ENCODE results near the gene TMEM63C.

Gene TMEM63C

GRCh38 chr14:77266336-77266735 lies 84.7 kb downstream of the TMEM63C start:
- Histone ChIP-seq H3K9ac (ENCODE audit: low read depth, low read length, poor library complexity, severe bottlenecking) (no peak overlapping the region), H3K9me2 (replicated peaks; ENCODE audit: low read depth, low read length) (no peaks in the 10 kb centered on the region), H3K27me3 (ENCODE audit: insufficient read depth, low read length, poor library complexity, severe bottlenecking) (no peaks in the 10 kb centered on the region), H3K79me2 (ENCODE audit: insufficient read depth, low read length) (no peaks in the 10 kb centered on the region), H2AFZ (ENCODE audit: low read length) (no peak overlapping the region), H3K4me3 (ENCODE audit: low read length, poor library complexity, severe bottlenecking) (no peak overlapping the region), H3K9me3 (ENCODE audit: insufficient read depth, low read depth, low read length) (no peaks in the 10 kb centered on the region), H3K36me3 (ENCODE audit: insufficient read depth, low read length) (no peaks in the 10 kb centered on the region), H4K20me1 (ENCODE audit: insufficient read depth, low read length, poor library complexity, severe bottlenecking) (no peaks in the 10 kb centered on the region), H3F3A (ENCODE audit: low read depth) (no peaks in the 10 kb centered on the region), H3K4me2 (ENCODE audit: low read depth, low read length, poor library complexity, severe bottlenecking) (no peak overlapping the region), H3K4me1 (ENCODE audit: insufficient read depth, low read length, poor library complexity, severe bottlenecking) (peaks cover 6% of the 10 kb centered on the region)
- TF ChIP-seq EZH2phosphoT487 (IDR thresholded peaks at IDR 0.05; ENCODE audit: borderline replicate concordance) (no peak), CTCF (conservative IDR thresholded peaks at IDR 0.05; ENCODE audit: low read length) (no peak)

GRCh38 chr14:77267937-77268699 lies 86.5 kb downstream of the TMEM63C start:
- Histone ChIP-seq H3K36me3 (ENCODE audit: insufficient read depth, low read length) (no peaks in the 10 kb centered on the region), H3K79me2 (ENCODE audit: insufficient read depth, low read length) (no peaks in the 10 kb centered on the region), H3K4me3 (ENCODE audit: low read length, poor library complexity, severe bottlenecking) (no peak overlapping the region), H3F3A (ENCODE audit: low read depth) (no peaks in the 10 kb centered on the region), H3K9me2 (replicated peaks; ENCODE audit: low read depth, low read length) (no peaks in the 10 kb centered on the region), H3K9me3 (ENCODE audit: insufficient read depth, low read depth, low read length) (no peaks in the 10 kb centered on the region), H3K9ac (ENCODE audit: low read depth, low read length, poor library complexity, severe bottlenecking) (no peak overlapping the region), H4K20me1 (ENCODE audit: insufficient read depth, low read length, poor library complexity, severe bottlenecking) (no peaks in the 10 kb centered on the region), H3K4me1 (ENCODE audit: insufficient read depth, low read length, poor library complexity, severe bottlenecking) (peaks cover 6% of the 10 kb centered on the region), H3K4me2 (ENCODE audit: low read depth, low read length, poor library complexity, severe bottlenecking) (no peak overlapping the region), H2AFZ (ENCODE audit: low read length) (no peak overlapping the region), H3K27me3 (ENCODE audit: insufficient read depth, low read length, poor library complexity, severe bottlenecking) (no peaks in the 10 kb centered on the region)
- TF ChIP-seq CTCF (conservative IDR thresholded peaks at IDR 0.05; ENCODE audit: low read length) (no peak), EZH2phosphoT487 (IDR thresholded peaks at IDR 0.05; ENCODE audit: borderline replicate concordance) (no peak)

DNA sequence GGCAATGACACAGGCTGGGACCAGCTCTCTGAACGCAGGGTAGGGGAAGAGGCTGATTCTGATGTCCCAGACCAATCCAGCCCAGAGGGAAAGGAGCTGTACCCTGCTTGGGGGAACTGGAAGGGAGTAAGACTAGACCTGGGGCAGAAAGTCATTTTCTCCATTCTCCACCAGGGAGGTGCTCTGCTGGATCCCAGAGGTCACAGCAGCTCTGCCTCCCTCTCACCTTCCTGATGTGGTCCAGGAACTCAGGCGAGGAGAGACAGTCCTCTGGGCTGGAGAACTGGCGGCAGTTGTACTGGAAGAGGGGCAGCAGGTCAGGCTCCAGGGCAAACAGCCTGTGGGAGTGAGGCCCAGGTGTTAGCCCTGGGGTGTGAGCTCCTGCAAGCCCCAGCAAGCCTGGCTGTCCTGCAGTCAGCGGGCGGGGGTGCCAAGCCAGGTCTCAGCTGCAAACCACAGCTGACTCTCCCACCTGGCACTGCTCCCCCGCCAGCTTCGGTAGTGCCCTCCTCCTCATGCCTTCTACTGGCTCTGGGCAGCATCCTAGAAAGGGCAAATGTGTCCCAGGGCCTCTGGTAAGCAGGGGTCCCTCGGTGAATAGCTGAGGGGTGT lies 87.5 kb downstream of the TMEM63C start:
- H3K4me1 ChIP-seq (ENCODE audit: insufficient read depth, low read length, poor library complexity, severe bottlenecking), result peaks cover 6% of the 10 kb centered on the region
- TF ChIP-seq CTCF (conservative IDR thresholded peaks at IDR 0.05; ENCODE audit: low read length) (no peak), EZH2phosphoT487 (IDR thresholded peaks at IDR 0.05; ENCODE audit: borderline replicate concordance) (no peak)
- H3K36me3 ChIP-seq (ENCODE audit: insufficient read depth, low read length), result no peaks in the 10 kb centered on the region
- H3K4me3 ChIP-seq (ENCODE audit: low read length, poor library complexity, severe bottlenecking), result no peak overlapping the region
- H3F3A ChIP-seq (ENCODE audit: low read depth), result no peaks in the 10 kb centered on the region
- H4K20me1 ChIP-seq (ENCODE audit: insufficient read depth, low read length, poor library complexity, severe bottlenecking), result no peaks in the 10 kb centered on the region
- no peaks in the 10 kb centered on the region for H3K27me3 ChIP-seq (ENCODE audit: insufficient read depth, low read length, poor library complexity, severe bottlenecking)
- H3K79me2 ChIP-seq (ENCODE audit: insufficient read depth, low read length), result no peaks in the 10 kb centered on the region
- H3K9me2 ChIP-seq (replicated peaks; ENCODE audit: low read depth, low read length), result no peaks in the 10 kb centered on the region
- H2AFZ ChIP-seq (ENCODE audit: low read length), result no peak overlapping the region
- no peak overlapping the region for H3K4me2 ChIP-seq (ENCODE audit: low read depth, low read length, poor library complexity, severe bottlenecking)
- H3K9me3 ChIP-seq (ENCODE audit: insufficient read depth, low read depth, low read length), result no peaks in the 10 kb centered on the region
- no peak overlapping the region for H3K9ac ChIP-seq (ENCODE audit: low read depth, low read length, poor library complexity, severe bottlenecking)
